GM23338 (cell line): Measurements from ENCODE around the gene YBX2. TPM values are rescaled to one million over a fixed set of nuclear protein-coding genes. Genes with fewer than 3 reads are reported as not detected.
A peak's percentile ranks its signal among the peaks of the same experiment; 100 is the strongest.

Experiments used
- ATAC-seq: fragments of 200-7000 bp; cut with Tn5 transposase; 3 replicates; pipeline ENCODE4 v1.9.1; 2020
- DNase-seq: peaks from one replicate; pipeline ENCODE4 v3.0.0-alpha.2; 2015; ENCODE audit warnings: low spot score
- H2AFZ ChIP-seq: fragments of 200-600 bp; sonication (generic); 2 replicates; pipeline ENCODE4 v1.8.0; 2016; ENCODE audit warnings: antibody characterized with exemption, mild to moderate bottlenecking, moderate library complexity
- H3F3A ChIP-seq: fragments of 200-600 bp; sonication (generic); replicated peaks from 2 replicates; pipeline ENCODE4 v1.8.0; 2017; ENCODE audit warnings: antibody characterized with exemption, mixed run types, low read depth
- H3K27ac ChIP-seq: fragments of 200-600 bp; sonication (generic); 2 replicates; pipeline ENCODE4 v1.6.1; 2016; ENCODE audit warnings: low read depth
- H3K27me3 ChIP-seq: fragments of 200-600 bp; sonication (generic); 2 replicates; pipeline ENCODE4 v1.8.0; 2016; ENCODE audit warnings: mild to moderate bottlenecking, mixed run types, moderate library complexity; ENCODE audit not compliant: insufficient read depth
- H3K36me3 ChIP-seq: fragments of 200-600 bp; sonication (generic); 2 replicates; pipeline ENCODE4 v1.8.0; 2016; ENCODE audit warnings: mild to moderate bottlenecking; ENCODE audit not compliant: insufficient read depth
- H3K4me1 ChIP-seq: fragments of 200-600 bp; sonication (generic); 2 replicates; pipeline ENCODE4 v1.8.0; 2016; ENCODE audit warnings: mild to moderate bottlenecking, moderate library complexity; ENCODE audit not compliant: insufficient read depth
- H3K4me2 ChIP-seq: fragments of 200-600 bp; sonication (generic); 2 replicates; pipeline ENCODE4 v1.7.1; 2017; ENCODE audit warnings: mixed run types
- H3K4me3 ChIP-seq: fragments of 200-600 bp; sonication (generic); 2 replicates; pipeline ENCODE4 v1.6.1; 2016; ENCODE audit warnings: mixed run types
- H3K79me2 ChIP-seq: fragments of 200-600 bp; sonication (generic); replicated peaks from 2 replicates; pipeline ENCODE4 v1.8.0; 2017; ENCODE audit warnings: mild to moderate bottlenecking; ENCODE audit not compliant: insufficient read depth
- H3K9me2 ChIP-seq: fragments of 200-600 bp; sonication (generic); 2 replicates; pipeline ENCODE4 v1.8.0; 2017; ENCODE audit not compliant: insufficient read depth
- H4K20me1 ChIP-seq: fragments of 200-600 bp; sonication (generic); replicated peaks from 2 replicates; pipeline ENCODE4 v1.8.0; 2017; ENCODE audit warnings: mild to moderate bottlenecking; ENCODE audit not compliant: insufficient read depth
- H3K27ac Mint-ChIP-seq: 2 replicates; pipeline ENCODE4 v1.8.0; 2020; ENCODE audit warnings: inconsistent platforms, mild to moderate bottlenecking, moderate library complexity, mixed read lengths
- H3K27me3 Mint-ChIP-seq: 3 replicates; pipeline ENCODE4 v1.8.0; 2022; ENCODE audit warnings: low read depth, mild to moderate bottlenecking, moderate library complexity, mixed read lengths, inconsistent platforms; ENCODE audit not compliant: insufficient read depth, poor library complexity
- H3K36me3 Mint-ChIP-seq: 3 replicates; pipeline ENCODE4 v1.8.0; 2021; ENCODE audit warnings: low read depth, mild to moderate bottlenecking, inconsistent platforms, moderate library complexity, mixed read lengths
- H3K4me1 Mint-ChIP-seq: 3 replicates; pipeline ENCODE4 v1.8.0; 2020; ENCODE audit warnings: mild to moderate bottlenecking, inconsistent platforms, mixed read lengths
- H3K4me3 Mint-ChIP-seq: 3 replicates; pipeline ENCODE4 v1.8.0; 2021; ENCODE audit warnings: moderate library complexity, mild to moderate bottlenecking, inconsistent platforms, mixed read lengths
- H3K9me3 Mint-ChIP-seq: 3 replicates; pipeline ENCODE4 v1.8.0; 2020; ENCODE audit warnings: moderate library complexity, mild to moderate bottlenecking, inconsistent platforms, mixed read lengths
- CREB1 ChIP-seq: fragments of 250-450 bp; sonication (Bioruptor Pico); IDR thresholded peaks from 2 replicates; pipeline ENCODE4 v1.5.0; 2020; ENCODE audit warnings: low read depth, mild to moderate bottlenecking, moderate library complexity
- ETS1 ChIP-seq: IDR thresholded peaks from 2 replicates; pipeline ENCODE4 v1.6.1; 2016; ENCODE audit warnings: antibody characterized with exemption
- EZH2 ChIP-seq: fragments of 200-600 bp; sonication (generic); IDR thresholded peaks from one replicate; pipeline ENCODE4 v1.8.0; 2017; ENCODE audit warnings: antibody characterized with exemption, mild to moderate bottlenecking, low read depth; ENCODE audit not compliant: unreplicated experiment
- NANOG ChIP-seq: IDR thresholded peaks from 2 replicates; pipeline ENCODE4 v1.6.1; 2016; ENCODE audit warnings: antibody characterized with exemption, borderline replicate concordance
- POLR2AphosphoS5 ChIP-seq: IDR thresholded peaks from 2 replicates; pipeline ENCODE4 v1.6.1; 2016; ENCODE audit warnings: antibody characterized with exemption, low read depth
- polyA plus RNA-seq: library from polyadenylated mRNA; unstranded; fragments of >200 nt; fragmentation: Nextera tagmentation; extraction: Ambion mirVana; gene quantifications from 2 replicates; pipeline ENCODE4 v1.2.1, GENCODE V29; 2016
- total RNA-seq: library from RNA; depleted of rRNA; stranded (reverse); fragments of >200 nt; shearing (Covaris generic); gene quantifications from 2 replicates; pipeline ENCODE4 v1.2.3, GENCODE V29; 2014
- TF ChIP-seq, protein P1 (sequence below): fragments of 250-450 bp; sonication (Bioruptor Pico); IDR thresholded peaks from 2 replicates; pipeline ENCODE4 v1.5.0; 2020; ENCODE audit warnings: mild to moderate bottlenecking, moderate library complexity

YBX2 gene
- total and polyA plus RNA-seq, 2 experiments from 2014 or later: 22.5 to 36.5 TPM

DNA sequence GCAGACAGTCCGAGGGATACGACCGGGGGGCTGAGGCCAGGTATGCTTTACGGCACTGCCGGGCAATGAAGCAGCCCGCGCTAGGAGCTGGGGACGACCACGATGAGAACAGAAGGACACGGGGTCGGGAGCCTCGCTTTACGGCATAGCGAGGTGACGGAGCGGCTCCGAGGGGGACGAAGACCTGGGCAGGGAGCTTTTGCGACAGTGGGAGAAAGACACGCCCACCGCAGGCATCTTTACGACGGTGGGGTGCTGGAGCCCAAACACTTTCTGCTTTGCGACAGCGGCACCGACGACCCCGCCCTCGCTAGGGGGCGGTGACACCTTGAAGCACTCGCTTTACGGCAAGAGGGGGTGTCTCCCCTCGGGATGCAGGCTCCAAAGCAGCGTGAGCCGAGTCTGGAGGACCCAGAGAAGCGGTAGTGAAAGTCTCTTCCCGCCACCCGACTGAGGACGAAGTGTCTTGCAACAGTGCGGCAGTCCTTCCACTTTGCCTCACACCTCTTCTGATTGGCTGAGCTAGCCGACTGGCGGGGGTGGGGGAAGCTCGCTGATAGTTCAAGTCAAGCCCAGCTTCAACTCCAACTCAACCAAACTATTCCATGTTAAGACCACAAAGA lies 35.0 kb upstream of the YBX2 start:
- H4K20me1 ChIP-seq: no peaks in the 10 kb centered on the region
- Mint-ChIP-seq H3K9me3 (no peaks in the 10 kb centered on the region), H3K27me3 (peaks cover 9% of the 10 kb centered on the region), H3K27ac (peak overlapping the region; percentile 97), H3K4me1 (peaks cover 22% of the 10 kb centered on the region), H3K4me3 (peak overlapping the region; percentile 99), H3K36me3 (peaks cover 17% of the 10 kb centered on the region)
- H3K9me2 ChIP-seq: no peaks in the 10 kb centered on the region
- peaks cover 14% of the 10 kb centered on the region for H3K79me2 ChIP-seq
- peaks cover 22% of the 10 kb centered on the region for H3F3A ChIP-seq
- ATAC-seq (peak; percentile 72), DNase-seq (peak; percentile 99)
- peak overlapping the region; percentile 70 for H3K4me3 ChIP-seq
- peak overlapping the region; percentile 93 for H3K27ac ChIP-seq
- H3K36me3 ChIP-seq: no peaks in the 10 kb centered on the region
- peaks cover 10% of the 10 kb centered on the region for H3K4me1 ChIP-seq
- no peak for TF ChIP-seq EZH2
- no peak for TF ChIP-seq NANOG
- TF ChIP-seq ETS1: peak; percentile 86
- peak; percentile 76 for TF ChIP-seq POLR2AphosphoS5
- peak overlapping the region; percentile 33 for H2AFZ ChIP-seq
- peak overlapping the region; percentile 99 for H3K4me2 ChIP-seq
- no peaks in the 10 kb centered on the region for H3K27me3 ChIP-seq

DNA sequence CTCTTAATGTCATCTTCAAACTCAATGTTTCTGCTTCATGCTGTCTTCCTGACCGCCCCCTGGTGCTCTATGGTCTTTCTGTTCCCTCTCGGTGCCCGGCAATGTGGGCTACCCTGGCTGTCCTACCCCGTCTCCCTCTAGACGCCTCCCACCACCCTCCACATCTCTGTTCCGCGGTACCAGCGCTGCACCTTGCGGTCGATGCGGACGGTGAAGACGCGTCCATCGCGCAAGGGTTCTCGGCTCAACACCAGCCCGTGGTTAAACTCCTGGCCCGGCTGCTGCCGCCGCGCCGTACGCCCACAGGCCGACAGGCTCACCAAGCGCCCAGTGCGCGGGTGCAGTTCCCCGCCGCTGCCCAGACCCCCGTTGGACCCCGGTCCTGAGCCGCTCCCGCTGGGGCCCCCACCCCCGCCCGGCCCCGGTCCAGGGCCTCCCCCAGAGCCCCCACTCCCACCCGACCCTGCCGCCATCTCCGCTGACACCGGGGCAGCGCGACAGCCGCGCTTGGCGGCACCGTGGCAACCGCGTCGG lies 34.5 kb upstream of the YBX2 start, which contains the start of gene NEURL4:
TSS of gene NEURL4 (minus strand) at position 496 of the 534 bp plus-strand sequence. CDS start at position 473, 23 bp downstream.
- Mint-ChIP-seq H3K4me1 (peaks cover 22% of the 10 kb centered on the region), H3K36me3 (peaks cover 23% of the 10 kb centered on the region), H3K9me3 (no peaks in the 10 kb centered on the region), H3K27me3 (peaks cover 7% of the 10 kb centered on the region), H3K27ac (peak within 1 kb of the TSS; percentile 97), H3K4me3 (peak within 1 kb of the TSS; percentile 99)
- Histone ChIP-seq H3K79me2 (peaks cover 14% of the 10 kb centered on the region), H2AFZ (peak within 1 kb of the TSS; percentile 33), H3K36me3 (no peaks in the 10 kb centered on the region), H3K27me3 (no peaks in the 10 kb centered on the region), H3K27ac (peak within 1 kb of the TSS; percentile 93), H3F3A (peaks cover 24% of the 10 kb centered on the region), H3K9me2 (no peaks in the 10 kb centered on the region), H3K4me1 (peaks cover 10% of the 10 kb centered on the region), H3K4me2 (peak within 1 kb of the TSS; percentile 99), H3K4me3 (peak within 1 kb of the TSS; percentile 70), H4K20me1 (no peaks in the 10 kb centered on the region)
- DNase-seq (peak; percentile 60), ATAC-seq (peak; percentile 26)
- TF ChIP-seq CREB1 (CRISPR knock-in tag) (0 out of 2 replicates have a peak, but pooled peaks have one; percentile 73), POLR2AphosphoS5 (peak; percentile 9; the same call in 1 of the 2 replicates)
- TF ChIP-seq, protein P1, sequence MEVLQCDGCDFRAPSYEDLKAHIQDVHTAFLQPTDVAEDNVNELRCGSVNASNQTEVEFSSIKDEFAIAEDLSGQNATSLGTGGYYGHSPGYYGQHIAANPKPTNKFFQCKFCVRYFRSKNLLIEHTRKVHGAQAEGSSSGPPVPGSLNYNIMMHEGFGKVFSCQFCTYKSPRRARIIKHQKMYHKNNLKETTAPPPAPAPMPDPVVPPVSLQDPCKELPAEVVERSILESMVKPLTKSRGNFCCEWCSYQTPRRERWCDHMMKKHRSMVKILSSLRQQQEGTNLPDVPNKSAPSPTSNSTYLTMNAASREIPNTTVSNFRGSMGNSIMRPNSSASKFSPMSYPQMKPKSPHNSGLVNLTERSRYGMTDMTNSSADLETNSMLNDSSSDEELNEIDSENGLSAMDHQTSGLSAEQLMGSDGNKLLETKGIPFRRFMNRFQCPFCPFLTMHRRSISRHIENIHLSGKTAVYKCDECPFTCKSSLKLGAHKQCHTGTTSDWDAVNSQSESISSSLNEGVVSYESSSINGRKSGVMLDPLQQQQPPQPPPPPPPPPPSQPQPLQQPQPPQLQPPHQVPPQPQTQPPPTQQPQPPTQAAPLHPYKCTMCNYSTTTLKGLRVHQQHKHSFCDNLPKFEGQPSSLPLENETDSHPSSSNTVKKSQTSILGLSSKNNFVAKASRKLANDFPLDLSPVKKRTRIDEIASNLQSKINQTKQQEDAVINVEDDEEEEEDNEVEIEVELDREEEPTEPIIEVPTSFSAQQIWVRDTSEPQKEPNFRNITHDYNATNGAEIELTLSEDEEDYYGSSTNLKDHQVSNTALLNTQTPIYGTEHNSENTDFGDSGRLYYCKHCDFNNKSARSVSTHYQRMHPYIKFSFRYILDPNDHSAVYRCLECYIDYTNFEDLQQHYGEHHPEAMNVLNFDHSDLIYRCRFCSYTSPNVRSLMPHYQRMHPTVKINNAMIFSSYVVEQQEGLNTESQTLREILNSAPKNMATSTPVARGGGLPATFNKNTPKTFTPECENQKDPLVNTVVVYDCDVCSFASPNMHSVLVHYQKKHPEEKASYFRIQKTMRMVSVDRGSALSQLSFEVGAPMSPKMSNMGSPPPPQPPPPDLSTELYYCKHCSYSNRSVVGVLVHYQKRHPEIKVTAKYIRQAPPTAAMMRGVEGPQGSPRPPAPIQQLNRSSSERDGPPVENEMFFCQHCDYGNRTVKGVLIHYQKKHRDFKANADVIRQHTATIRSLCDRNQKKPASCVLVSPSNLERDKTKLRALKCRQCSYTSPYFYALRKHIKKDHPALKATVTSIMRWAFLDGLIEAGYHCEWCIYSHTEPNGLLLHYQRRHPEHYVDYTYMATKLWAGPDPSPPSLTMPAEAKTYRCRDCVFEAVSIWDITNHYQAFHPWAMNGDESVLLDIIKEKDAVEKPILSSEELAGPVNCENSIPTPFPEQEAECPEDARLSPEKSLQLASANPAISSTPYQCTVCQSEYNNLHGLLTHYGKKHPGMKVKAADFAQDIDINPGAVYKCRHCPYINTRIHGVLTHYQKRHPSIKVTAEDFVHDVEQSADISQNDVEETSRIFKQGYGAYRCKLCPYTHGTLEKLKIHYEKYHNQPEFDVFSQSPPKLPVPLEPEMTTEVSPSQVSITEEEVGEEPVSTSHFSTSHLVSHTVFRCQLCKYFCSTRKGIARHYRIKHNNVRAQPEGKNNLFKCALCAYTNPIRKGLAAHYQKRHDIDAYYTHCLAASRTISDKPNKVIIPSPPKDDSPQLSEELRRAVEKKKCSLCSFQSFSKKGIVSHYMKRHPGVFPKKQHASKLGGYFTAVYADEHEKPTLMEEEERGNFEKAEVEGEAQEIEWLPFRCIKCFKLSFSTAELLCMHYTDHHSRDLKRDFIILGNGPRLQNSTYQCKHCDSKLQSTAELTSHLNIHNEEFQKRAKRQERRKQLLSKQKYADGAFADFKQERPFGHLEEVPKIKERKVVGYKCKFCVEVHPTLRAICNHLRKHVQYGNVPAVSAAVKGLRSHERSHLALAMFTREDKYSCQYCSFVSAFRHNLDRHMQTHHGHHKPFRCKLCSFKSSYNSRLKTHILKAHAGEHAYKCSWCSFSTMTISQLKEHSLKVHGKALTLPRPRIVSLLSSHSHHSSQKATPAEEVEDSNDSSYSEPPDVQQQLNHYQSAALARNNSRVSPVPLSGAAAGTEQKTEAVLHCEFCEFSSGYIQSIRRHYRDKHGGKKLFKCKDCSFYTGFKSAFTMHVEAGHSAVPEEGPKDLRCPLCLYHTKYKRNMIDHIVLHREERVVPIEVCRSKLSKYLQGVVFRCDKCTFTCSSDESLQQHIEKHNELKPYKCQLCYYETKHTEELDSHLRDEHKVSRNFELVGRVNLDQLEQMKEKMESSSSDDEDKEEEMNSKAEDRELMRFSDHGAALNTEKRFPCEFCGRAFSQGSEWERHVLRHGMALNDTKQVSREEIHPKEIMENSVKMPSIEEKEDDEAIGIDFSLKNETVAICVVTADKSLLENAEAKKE (CRISPR knock-in tag): no peak
